ENCODE data around the gene NCF4. TPM values are rescaled to one million over a fixed set of nuclear protein-coding genes. Genes with fewer than 3 reads are reported as not detected.
A peak's percentile ranks its signal among the peaks of the same experiment; 100 is the strongest.

Gene NCF4
- total RNA-seq, 1 donor: not detected

- TF ChIP-seq CTCF (IDR thresholded peaks at IDR 0.05; ENCODE audit: insufficient read depth, low read depth, low read length): no peak
- H3K4me3 ChIP-seq (ENCODE audit: low read depth, low read length): no peak overlapping the region
- no peak for DNase-seq (ENCODE audit: low read depth)
Measured at GRCh38 chr22:36875741-36876140, 14.9 kb downstream of the NCF4 start.

- no peak overlapping the region for H3K4me3 ChIP-seq (ENCODE audit: low read depth, low read length)
- no peak for DNase-seq (ENCODE audit: low read depth)
- no peak for TF ChIP-seq CTCF (IDR thresholded peaks at IDR 0.05; ENCODE audit: insufficient read depth, low read depth, low read length)
Measured at GRCh38 chr22:36879775-36880174, 19.0 kb downstream of the NCF4 start.

GRCh38 chr22:36881504-36882245 is 20.9 kb downstream of the NCF4 start:
- no peak overlapping the region for H3K4me3 ChIP-seq (ENCODE audit: low read depth, low read length)
- no peak for TF ChIP-seq CTCF (IDR thresholded peaks at IDR 0.05; ENCODE audit: insufficient read depth, low read depth, low read length)
- no peak for DNase-seq (ENCODE audit: low read depth)

- peak; percentile 71 for DNase-seq (ENCODE audit: low read depth)
- no peak overlapping the region for H3K4me3 ChIP-seq (ENCODE audit: low read depth, low read length)
- no peak for TF ChIP-seq CTCF (IDR thresholded peaks at IDR 0.05; ENCODE audit: insufficient read depth, low read depth, low read length)
Measured at GRCh38 chr22:36884349-36885158, 23.7 kb downstream of the NCF4 start.

- TF ChIP-seq CTCF (IDR thresholded peaks at IDR 0.05; ENCODE audit: insufficient read depth, low read depth, low read length): no peak
- no peak overlapping the region for H3K4me3 ChIP-seq (ENCODE audit: low read depth, low read length)
- DNase-seq (ENCODE audit: low read depth): no peak
Measured at GRCh38 chr22:36885474-36885873, 24.7 kb downstream of the NCF4 start.

- TF ChIP-seq CTCF (IDR thresholded peaks at IDR 0.05; ENCODE audit: insufficient read depth, low read depth, low read length): no peak
- DNase-seq (ENCODE audit: low read depth): no peak
- H3K4me3 ChIP-seq (ENCODE audit: low read depth, low read length): no peak overlapping the region
Measured at GRCh38 chr22:36886016-36886415, 25.2 kb downstream of the NCF4 start.
